ENCODE measurements around the gene CDH4.

The CDH4 gene

DNA sequence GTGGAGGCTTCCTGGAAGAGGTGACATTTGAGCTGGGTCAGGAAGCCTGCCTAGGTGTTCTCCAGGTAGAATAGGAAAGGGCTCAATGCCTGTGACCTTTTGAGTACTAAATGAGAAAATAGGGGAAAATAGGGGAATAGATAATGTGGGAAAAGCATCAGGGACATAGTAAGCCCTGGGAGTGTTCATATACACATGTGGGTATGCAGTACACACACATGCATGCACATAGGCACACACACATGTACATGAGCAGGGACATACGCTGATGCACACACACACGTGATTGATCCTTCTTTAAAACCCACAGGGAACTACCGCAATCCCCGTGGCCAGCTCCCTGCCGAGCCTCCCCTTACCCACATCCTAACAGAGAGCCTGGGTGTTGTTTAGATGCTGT is 351.7 kb downstream of the CDH4 start:
- TF ChIP-seq, protein P1, sequence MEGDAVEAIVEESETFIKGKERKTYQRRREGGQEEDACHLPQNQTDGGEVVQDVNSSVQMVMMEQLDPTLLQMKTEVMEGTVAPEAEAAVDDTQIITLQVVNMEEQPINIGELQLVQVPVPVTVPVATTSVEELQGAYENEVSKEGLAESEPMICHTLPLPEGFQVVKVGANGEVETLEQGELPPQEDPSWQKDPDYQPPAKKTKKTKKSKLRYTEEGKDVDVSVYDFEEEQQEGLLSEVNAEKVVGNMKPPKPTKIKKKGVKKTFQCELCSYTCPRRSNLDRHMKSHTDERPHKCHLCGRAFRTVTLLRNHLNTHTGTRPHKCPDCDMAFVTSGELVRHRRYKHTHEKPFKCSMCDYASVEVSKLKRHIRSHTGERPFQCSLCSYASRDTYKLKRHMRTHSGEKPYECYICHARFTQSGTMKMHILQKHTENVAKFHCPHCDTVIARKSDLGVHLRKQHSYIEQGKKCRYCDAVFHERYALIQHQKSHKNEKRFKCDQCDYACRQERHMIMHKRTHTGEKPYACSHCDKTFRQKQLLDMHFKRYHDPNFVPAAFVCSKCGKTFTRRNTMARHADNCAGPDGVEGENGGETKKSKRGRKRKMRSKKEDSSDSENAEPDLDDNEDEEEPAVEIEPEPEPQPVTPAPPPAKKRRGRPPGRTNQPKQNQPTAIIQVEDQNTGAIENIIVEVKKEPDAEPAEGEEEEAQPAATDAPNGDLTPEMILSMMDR (IDR thresholded peaks at IDR 0.05; ENCODE audit: insufficient read depth, low read length, poor library complexity, severe bottlenecking), result no peak
- TF ChIP-seq EZH2phosphoT487 (conservative IDR thresholded peaks at IDR 0.05; ENCODE audit: low read length), result no peak
- Histone ChIP-seq H3K9me3 (ENCODE audit: insufficient read depth, low read length) (no peaks in the 10 kb centered on the region), H3K4me2 (ENCODE audit: low read depth, low read length, poor library complexity, severe bottlenecking) (no peak overlapping the region), H3K4me3 (ENCODE audit: insufficient read depth, low read length, poor library complexity, severe bottlenecking) (no peak overlapping the region), H3K9ac (ENCODE audit: low read length) (no peak overlapping the region), H3K36me3 (ENCODE audit: low read length) (no peaks in the 10 kb centered on the region), H3K9me2 (replicated peaks; ENCODE audit: insufficient read depth, low read length) (no peaks in the 10 kb centered on the region), H3F3A (ENCODE audit: insufficient read depth) (no peaks in the 10 kb centered on the region), H3K27ac (ENCODE audit: low read depth, low read length) (no peak overlapping the region), H2AFZ (ENCODE audit: low read depth, low read length, severe bottlenecking) (no peak overlapping the region), H3K27me3 (ENCODE audit: low read length) (no peaks in the 10 kb centered on the region), H4K20me1 (ENCODE audit: low read depth, low read length) (no peaks in the 10 kb centered on the region), H3K79me2 (ENCODE audit: insufficient read depth, low read length) (no peaks in the 10 kb centered on the region)

DNA sequence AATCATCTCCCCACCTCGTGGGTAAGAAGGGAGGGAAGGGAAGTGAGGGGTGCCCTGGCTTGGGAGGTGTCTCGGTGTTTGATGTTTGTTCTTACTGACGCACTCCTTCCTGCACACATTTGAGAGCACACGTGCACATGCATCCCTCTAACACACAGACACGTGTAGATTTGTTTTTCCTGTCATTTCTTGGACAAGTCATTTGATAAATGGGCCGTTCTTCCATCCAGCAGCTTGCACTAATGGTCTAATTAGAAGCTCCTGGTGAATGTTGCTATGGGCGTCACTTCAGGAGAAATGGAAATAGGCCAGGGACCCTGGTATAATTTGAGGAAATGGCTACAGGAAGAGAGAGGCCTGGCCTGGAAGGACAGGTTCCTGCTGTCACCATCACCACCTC is 352.5 kb downstream of the CDH4 start:
- Histone ChIP-seq H3K27me3 (ENCODE audit: low read length) (no peaks in the 10 kb centered on the region), H2AFZ (ENCODE audit: low read depth, low read length, severe bottlenecking) (no peak overlapping the region), H3K36me3 (ENCODE audit: low read length) (no peaks in the 10 kb centered on the region), H3K9me3 (ENCODE audit: insufficient read depth, low read length) (no peaks in the 10 kb centered on the region), H3K4me2 (ENCODE audit: low read depth, low read length, poor library complexity, severe bottlenecking) (no peak overlapping the region), H3K79me2 (ENCODE audit: insufficient read depth, low read length) (no peaks in the 10 kb centered on the region), H3K9me2 (replicated peaks; ENCODE audit: insufficient read depth, low read length) (no peaks in the 10 kb centered on the region), H3K9ac (ENCODE audit: low read length) (no peak overlapping the region), H4K20me1 (ENCODE audit: low read depth, low read length) (no peaks in the 10 kb centered on the region), H3F3A (ENCODE audit: insufficient read depth) (no peaks in the 10 kb centered on the region), H3K4me3 (ENCODE audit: insufficient read depth, low read length, poor library complexity, severe bottlenecking) (no peak overlapping the region), H3K27ac (ENCODE audit: low read depth, low read length) (no peak overlapping the region)
- TF ChIP-seq EZH2phosphoT487 (conservative IDR thresholded peaks at IDR 0.05; ENCODE audit: low read length), result no peak
- TF ChIP-seq, protein P1 (IDR thresholded peaks at IDR 0.05; ENCODE audit: insufficient read depth, low read length, poor library complexity, severe bottlenecking), result no peak

DNA sequence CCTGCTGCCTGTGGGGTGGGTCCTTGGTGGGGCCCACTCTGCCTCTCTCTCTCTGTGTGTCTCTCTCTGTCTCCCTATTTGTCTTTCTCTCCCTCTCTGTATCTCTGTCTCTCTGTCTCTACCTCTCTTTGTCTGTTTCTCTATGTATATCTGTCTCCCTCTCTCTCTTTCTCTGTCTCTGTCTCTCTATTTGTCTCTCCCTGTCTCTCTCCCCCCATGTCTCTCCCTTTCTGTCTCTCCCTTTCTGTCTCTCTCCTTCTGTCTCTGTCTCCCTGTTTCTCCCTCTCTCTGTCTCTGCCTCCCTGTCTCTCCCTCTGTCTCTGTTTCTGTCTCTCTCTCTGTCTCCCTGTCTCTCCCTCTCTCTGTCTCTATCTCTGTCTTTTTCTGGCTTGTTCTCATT is 353.2 kb downstream of the CDH4 start:
- H4K20me1 ChIP-seq (ENCODE audit: low read depth, low read length), result no peaks in the 10 kb centered on the region
- no peaks in the 10 kb centered on the region for H3K9me3 ChIP-seq (ENCODE audit: insufficient read depth, low read length)
- H3K79me2 ChIP-seq (ENCODE audit: insufficient read depth, low read length), result no peaks in the 10 kb centered on the region
- no peak overlapping the region for H3K27ac ChIP-seq (ENCODE audit: low read depth, low read length)
- H2AFZ ChIP-seq (ENCODE audit: low read depth, low read length, severe bottlenecking), result no peak overlapping the region
- no peak overlapping the region for H3K4me3 ChIP-seq (ENCODE audit: insufficient read depth, low read length, poor library complexity, severe bottlenecking)
- H3K27me3 ChIP-seq (ENCODE audit: low read length), result no peaks in the 10 kb centered on the region
- no peaks in the 10 kb centered on the region for H3F3A ChIP-seq (ENCODE audit: insufficient read depth)
- no peak overlapping the region for H3K9ac ChIP-seq (ENCODE audit: low read length)
- no peaks in the 10 kb centered on the region for H3K9me2 ChIP-seq (replicated peaks; ENCODE audit: insufficient read depth, low read length)
- H3K4me2 ChIP-seq (ENCODE audit: low read depth, low read length, poor library complexity, severe bottlenecking), result no peak overlapping the region
- no peaks in the 10 kb centered on the region for H3K36me3 ChIP-seq (ENCODE audit: low read length)
- TF ChIP-seq EZH2phosphoT487 (conservative IDR thresholded peaks at IDR 0.05; ENCODE audit: low read length), result no peak
- TF ChIP-seq, protein P1 (IDR thresholded peaks at IDR 0.05; ENCODE audit: insufficient read depth, low read length, poor library complexity, severe bottlenecking), result no peak
